AML-193 (cell line): ENCODE results near the gene WNT5B.

ENCODE experiments used
- DNase-seq, 2 experiments: peaks; one replicate each; lab custom pipeline; 2025; lab: John Stamatoyannopoulos, UW

The WNT5B gene

GRCh38 chr12:1630133-1630826 is 1.2 kb downstream of the WNT5B start:
- DNase-seq, result no peak

GRCh38 chr12:1630827-1631591 is 2.0 kb downstream of the WNT5B start:
- DNase-seq, result no peak

- no peak for DNase-seq
Measured at GRCh38 chr12:1632702-1633101, 3.7 kb downstream of the WNT5B start.

GRCh38 chr12:1633459-1633858 is 4.4 kb downstream of the WNT5B start:
- DNase-seq, result peak; percentile 75 to 80

GRCh38 chr12:1634149-1634548 is 5.1 kb downstream of the WNT5B start:
- no peak for DNase-seq

GRCh38 chr12:1634590-1635191 is 5.7 kb downstream of the WNT5B start:
- DNase-seq, result peak; percentile 77 to 80

- DNase-seq, result peak; percentile 90 to 93
Measured at GRCh38 chr12:1635301-1636095, 6.5 kb downstream of the WNT5B start.

- DNase-seq, result no peak
Measured at GRCh38 chr12:1638203-1638602, 9.2 kb downstream of the WNT5B start.

GRCh38 chr12:1639538-1639937 is 10.5 kb downstream of the WNT5B start:
- no peak for DNase-seq

- DNase-seq, result no peak
Measured at GRCh38 chr12:1640328-1641234, 11.6 kb downstream of the WNT5B start.

GRCh38 chr12:1642513-1642912 is 13.5 kb downstream of the WNT5B start:
- DNase-seq, result no peak

- DNase-seq, result no peak
Measured at GRCh38 chr12:1643043-1643442, 14.0 kb downstream of the WNT5B start.

GRCh38 chr12:1643905-1644533 is 15.0 kb downstream of the WNT5B start:
- no peak for DNase-seq

GRCh38 chr12:1644534-1645438 is 15.8 kb downstream of the WNT5B start:
- no peak for DNase-seq

GRCh38 chr12:1645819-1646218 is 16.8 kb downstream of the WNT5B start:
- no peak for DNase-seq

- DNase-seq, result no peak
Measured at GRCh38 chr12:1646569-1647284, 17.7 kb downstream of the WNT5B start.

GRCh38 chr12:1647285-1647669 is 18.2 kb downstream of the WNT5B start:
- no peak for DNase-seq

GRCh38 chr12:1650260-1650977 is 21.4 kb downstream of the WNT5B start:
- no peak for DNase-seq
